GM19238 (cell line): ENCODE measurements around the gene PTDSS2.
"Not testable (repeated sequence)": the region's sequence is repeated elsewhere in the genome, so short reads cannot be mapped to it uniquely, and the experiment has no call there.

ENCODE experiments used
- DNase-seq: peaks from one replicate; pipeline ENCODE4 v3.0.0; 2011; ENCODE audit warnings: low spot score; ENCODE audit not compliant: insufficient read length

The PTDSS2 gene

DNA sequence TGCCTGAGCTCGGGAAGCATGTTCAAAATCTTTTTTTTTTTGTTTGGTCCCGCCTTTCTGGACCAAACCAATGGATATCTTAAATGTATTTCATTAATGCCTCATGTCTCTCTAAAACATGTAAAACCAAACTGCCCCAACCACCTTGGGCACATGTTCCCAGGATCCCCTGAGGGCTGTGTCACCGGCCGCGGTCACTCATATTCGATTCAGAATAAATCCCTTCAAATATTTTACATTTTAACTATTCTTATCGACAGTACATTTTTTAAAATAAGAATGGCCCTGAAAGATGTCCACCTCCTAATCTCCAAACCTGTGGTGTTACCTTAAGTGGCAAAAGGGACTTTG is 54.9 kb downstream of the PTDSS2 start:
- no peak for DNase-seq

GRCh38 chr11:506238-506994 is 56.3 kb downstream of the PTDSS2 start:
- DNase-seq, result peak; percentile 99

- DNase-seq, result peak; percentile 98
Measured at GRCh38 chr11:506995-507726, 57.1 kb downstream of the PTDSS2 start, which contains the start of gene RNH1. Gene RNH1 (minus strand): TSS chr11:507242. CDS start chr11:502162, 5,080 bp downstream.

GRCh38 chr11:507727-508515 is 57.8 kb downstream of the PTDSS2 start:
- no peak for DNase-seq

- DNase-seq, result no peak
Measured at GRCh38 chr11:508956-509355, 58.9 kb downstream of the PTDSS2 start.

DNA sequence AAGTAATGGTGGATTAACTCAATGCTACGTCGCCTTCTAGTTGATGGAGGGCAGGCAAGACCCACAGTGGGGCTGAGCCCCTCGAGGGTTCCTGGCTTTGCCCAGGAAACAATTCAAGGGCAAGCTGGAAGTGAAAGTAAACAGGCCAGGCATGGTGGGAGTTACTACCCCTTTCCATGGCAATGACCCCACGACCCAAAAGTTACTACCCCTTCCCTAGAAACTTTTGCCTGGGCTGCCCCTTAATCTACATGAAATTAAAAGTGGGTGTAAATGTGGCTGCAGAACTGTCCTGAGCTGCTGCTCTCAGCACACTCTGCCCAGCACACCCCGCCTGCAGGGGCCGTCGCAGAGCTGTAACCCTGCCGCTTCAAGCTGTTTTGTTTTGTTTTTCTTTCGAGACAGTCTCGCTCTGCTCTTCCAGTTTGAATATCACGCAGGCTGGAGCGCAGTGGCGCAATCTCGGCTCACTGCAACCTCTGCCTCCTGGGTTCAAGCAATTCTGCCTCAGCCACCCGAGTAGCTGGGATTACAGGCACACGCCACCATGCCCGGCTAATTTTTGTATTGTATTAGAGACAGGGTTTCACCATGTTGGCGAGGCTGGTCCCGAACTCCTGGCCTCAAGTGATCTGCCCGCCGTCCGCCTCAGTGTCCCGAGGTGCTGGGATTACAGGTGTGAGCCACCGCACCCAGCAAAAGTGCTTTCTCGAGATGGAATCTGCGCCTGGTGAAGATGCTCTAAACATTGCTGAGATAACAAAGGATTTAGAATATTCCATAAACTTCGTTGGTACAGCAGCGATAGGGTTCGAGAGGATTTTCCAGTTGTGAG is 62.9 kb downstream of the PTDSS2 start:
- DNase-seq, result no peak

- DNase-seq, result no peak
Measured at GRCh38 chr11:514606-515005, 64.5 kb downstream of the PTDSS2 start.

DNA sequence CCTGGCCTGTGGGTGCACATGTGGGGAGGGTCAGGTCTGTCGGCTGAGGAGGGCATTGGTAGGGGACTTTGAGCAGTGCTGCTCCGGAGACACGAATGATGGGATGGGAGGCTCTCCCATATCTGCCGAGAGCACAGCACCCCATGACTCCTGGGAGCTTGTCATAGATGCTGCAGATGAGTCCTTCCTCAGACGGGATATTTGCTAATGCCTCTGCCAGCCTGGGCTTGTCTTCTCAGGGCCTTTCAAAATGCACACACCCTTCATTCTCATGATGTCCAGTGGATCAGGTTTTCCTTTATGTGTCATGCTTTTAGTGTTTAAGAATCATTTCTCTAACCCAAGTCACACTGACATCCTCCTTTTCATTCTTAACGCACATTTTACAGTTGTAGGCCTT is 65.1 kb downstream of the PTDSS2 start:
- no peak for DNase-seq

GRCh38 chr11:516400-516799 is 66.3 kb downstream of the PTDSS2 start:
- DNase-seq, result no peak

DNA sequence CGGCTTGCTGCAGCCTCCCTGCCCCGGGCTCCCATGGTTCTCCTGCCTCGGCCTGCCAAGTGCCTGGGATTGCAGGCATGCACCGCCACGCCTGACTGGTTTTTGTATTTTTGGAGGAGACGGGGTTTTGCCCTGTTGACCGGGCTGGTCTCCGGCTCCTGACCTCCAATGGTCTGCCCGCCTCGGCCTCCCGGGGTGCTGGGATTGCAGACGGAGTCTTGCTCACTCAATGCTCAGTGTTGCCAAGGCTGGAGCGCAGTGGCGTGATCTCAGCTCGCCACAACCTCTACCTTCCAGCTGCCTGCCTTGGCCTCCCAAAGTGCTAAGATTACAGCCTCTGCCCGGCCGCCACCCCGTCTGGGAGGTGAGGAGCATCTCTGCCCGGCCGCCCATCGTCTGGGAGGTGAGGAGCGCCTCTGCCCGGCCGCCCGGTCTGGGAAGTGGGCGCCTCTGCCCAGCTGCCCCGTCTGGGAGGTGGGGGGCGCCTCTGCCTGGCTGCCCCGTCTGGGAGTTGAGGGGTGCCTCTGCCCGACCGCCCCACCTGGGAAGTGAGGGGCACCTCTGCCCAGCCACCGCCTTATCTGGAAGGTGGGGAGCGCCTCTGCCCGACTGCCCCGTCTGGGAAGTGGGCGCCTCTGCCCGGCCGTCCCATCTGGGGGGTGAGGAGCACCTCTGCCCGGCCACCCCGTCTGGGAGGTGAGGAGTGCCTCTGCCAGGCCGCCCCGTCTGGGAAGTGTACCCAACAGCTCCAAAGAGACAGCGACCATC is 67.0 kb downstream of the PTDSS2 start:
- not testable (repeated sequence) for DNase-seq

DNA sequence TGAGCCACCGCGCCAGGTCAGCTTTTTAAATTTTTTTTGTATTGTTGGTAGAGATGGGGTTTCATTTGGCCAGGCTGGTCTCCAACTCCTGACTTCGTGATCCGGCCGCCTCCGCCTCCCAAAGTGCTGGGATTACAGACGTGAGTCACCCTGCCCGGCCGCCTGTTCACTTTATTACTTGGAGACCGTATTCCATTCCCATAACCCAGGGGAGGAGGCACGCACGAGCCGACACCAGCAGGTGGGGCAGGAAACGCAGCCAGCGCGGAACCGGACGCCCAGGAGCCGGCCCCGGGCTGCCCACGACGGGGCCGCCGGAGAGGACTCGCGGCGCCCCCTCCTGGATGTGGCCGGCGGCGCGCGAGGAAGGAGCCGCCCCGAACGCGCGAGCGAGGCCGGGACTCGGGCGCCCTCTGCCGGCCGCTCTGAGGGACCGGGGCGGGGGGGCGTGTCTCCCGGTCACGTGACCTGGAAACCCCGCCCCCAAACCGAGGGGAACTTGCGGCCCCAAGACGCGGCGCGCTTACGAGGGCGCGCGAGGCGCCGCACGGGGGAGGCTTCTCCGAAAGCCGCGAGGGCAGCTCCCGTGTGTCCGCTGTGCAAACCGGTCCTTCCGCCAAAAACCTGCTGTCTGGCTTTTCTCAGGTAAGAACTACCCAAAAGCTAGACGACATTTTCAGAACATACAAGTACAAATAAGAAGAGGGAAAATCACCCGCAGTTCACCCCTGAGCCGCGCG is 68.6 kb downstream of the PTDSS2 start:
- peak; percentile 92 for DNase-seq

DNA sequence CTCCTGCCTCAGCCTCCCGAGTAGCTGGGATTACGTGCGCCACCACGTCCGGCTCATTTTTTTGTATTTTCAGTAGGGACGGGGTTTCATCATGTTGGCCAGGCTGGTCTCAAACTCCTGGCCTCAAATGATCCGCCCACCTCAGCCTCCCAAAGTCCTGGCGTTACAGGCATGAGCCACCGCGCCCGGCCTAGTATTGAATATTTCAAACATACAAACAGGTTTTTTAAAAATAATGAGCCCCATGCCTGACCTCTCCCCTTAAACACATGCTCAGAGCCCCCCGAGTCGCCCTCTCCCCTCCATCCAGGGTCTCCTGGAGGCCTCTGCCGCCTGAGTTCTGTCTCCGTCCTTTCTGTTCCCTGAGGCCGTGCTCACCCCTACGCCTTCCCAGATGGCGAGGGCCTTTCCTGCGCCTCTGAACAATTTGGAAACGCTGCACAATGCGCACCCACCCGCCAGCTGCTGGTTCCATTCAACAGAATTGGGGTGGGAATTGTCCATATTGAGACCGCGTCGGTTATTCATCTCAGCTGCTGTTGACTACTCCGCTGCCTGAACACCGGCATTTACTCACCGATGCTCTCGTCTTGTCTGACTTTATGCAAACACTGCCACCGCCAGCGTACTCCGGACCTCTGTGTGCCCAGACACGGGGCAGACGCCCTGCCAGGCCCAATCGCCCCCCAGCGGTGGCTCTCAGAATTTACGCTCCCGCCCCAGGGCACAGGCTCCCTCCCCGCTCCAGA is 70.5 kb downstream of the PTDSS2 start:
- no peak for DNase-seq

DNA sequence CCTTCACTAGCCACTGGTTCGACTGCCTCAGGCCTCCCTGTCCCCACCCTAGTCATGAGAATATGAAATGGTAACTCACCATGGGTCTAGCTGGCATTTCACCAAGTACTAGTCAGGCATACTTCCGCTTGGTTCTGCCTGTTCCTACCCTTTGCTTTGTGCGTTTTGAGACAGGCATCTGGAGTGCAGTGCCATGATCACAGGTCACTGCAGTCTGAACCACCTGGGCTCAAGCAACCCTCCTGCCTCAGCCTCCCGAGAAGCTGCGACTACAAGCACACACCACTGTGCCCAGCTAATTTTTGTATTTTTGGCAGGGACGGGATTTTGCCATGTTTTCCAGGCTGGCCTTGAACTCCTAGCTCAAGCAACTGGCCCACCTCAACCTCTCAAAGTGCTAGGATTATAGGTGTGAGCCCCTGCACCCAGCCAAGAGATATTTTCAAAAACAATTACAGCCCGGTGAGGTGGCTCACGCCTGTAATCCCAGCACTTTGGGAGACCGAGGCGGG is 71.2 kb downstream of the PTDSS2 start:
- no peak for DNase-seq

GRCh38 chr11:526192-526591 is 76.1 kb downstream of the PTDSS2 start:
- no peak for DNase-seq

- no peak for DNase-seq
Measured at GRCh38 chr11:528166-528814, 78.2 kb downstream of the PTDSS2 start.

DNA sequence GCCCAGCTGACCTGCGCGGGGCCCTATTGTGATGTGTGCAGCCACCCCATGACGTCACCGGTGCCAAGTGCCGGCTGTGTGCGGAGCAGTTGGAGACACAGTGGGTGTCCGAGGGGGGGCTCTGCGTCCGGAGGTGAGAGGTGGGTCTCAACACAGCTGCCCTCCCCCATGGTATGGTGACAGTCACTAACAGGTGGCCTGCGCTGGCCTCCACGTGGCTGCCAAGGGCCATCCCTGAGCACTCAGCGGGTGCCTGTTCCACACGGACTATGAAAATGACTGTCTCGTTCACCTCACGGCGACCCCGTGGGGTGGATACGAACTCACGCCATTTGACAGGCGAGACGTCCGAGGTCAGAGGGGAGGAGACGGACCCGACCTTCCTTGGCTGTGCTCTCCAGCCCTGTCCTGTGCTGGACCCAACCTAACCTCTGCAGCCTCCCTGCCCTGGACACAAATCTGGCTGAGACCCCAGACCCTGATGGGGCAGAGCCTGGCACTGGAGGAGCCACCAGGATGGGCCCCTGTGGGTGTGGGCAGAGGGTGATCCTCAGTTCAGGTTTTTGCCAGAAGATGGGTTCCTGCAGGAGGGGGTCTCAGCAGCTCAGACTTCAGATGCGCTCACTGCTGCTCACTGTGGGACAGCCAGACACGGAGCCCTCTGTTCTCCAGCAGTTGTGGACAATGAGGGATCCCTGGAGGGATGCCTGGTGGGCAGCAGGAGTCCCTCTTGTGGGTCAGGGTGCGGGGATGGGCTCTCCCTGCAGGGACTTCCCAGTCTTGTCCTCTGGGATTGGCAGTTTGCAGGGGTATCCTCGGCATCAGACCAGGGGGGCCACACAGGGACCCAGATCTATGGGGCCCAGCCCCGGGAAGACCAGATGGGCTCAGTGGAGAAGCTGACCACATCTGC is 79.0 kb downstream of the PTDSS2 start:
- no peak for DNase-seq

DNA sequence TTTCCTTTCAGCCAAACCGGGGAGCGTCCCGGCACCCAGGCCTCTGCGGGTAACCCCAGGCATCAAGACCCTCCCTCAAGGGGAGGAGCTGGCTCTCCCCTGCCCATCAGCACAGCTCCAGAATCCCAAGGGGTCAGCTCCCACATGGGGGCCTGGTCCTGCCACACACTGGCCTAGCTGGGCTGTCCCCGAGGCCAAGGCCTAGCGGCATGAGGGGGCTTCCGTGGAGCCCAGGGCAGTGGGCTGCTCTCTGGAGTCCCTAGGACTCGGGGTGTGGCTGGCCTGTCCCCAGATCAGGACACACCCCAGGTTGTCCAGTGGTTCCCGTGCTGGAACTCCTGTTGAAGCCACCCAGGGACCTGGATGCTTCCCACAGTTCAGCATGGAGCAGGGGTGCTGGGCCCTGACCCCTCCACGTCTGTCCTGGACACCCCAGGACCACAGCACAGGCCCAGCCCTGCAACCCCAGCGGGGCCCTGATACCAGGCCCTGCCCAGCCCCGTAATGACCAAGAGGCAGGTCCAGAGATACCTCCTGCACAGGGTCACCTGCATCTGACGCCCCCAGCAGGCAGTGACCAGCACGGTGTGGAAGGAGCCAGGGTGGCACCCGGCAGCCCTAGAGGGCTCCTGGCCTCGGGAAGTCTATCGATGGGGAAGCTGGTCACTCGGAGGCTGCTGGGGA is 79.8 kb downstream of the PTDSS2 start:
- DNase-seq, result no peak
